GM23248 (cell line): ENCODE measurements around the gene MCM3. TPM values are rescaled to one million over a fixed set of nuclear protein-coding genes. Genes with fewer than 3 reads are reported as not detected.

ENCODE experiments used
- DNase-seq: peaks from one replicate; pipeline ENCODE4 v3.0.0-alpha.2; 2015
- H2AFZ ChIP-seq: fragments of 200-600 bp; sonication (generic); 2 replicates; pipeline ENCODE4 v1.6.1; 2016; ENCODE audit warnings: antibody characterized with exemption
- H3F3A ChIP-seq: fragments of 200-600 bp; sonication (generic); 2 replicates; pipeline ENCODE4 v1.6.1; 2016; ENCODE audit warnings: mild to moderate bottlenecking, antibody characterized with exemption, mixed run types; ENCODE audit not compliant: insufficient read depth
- H3K27ac ChIP-seq: fragments of 200-600 bp; sonication (generic); 2 replicates; pipeline ENCODE4 v1.5.1; 2016; ENCODE audit warnings: mild to moderate bottlenecking
- H3K27me3 ChIP-seq: fragments of 200-600 bp; sonication (generic); replicated peaks from 2 replicates; pipeline ENCODE4 v1.6.1; 2016; ENCODE audit warnings: mild to moderate bottlenecking; ENCODE audit not compliant: insufficient read depth
- H3K36me3 ChIP-seq: fragments of 200-600 bp; sonication (generic); 2 replicates; pipeline ENCODE4 v1.6.1; 2016; ENCODE audit warnings: low read depth, mild to moderate bottlenecking
- H3K4me1 ChIP-seq: fragments of 200-600 bp; sonication (generic); 2 replicates; pipeline ENCODE4 v1.6.1; 2016; ENCODE audit warnings: mild to moderate bottlenecking; ENCODE audit not compliant: insufficient read depth
- H3K4me2 ChIP-seq: fragments of 200-600 bp; sonication (generic); one replicate; pipeline ENCODE4 v1.6.1; 2016; ENCODE audit warnings: mild to moderate bottlenecking; ENCODE audit not compliant: unreplicated experiment
- H3K4me3 ChIP-seq: fragments of 200-600 bp; sonication (generic); 2 replicates; pipeline ENCODE4 v1.5.1; 2016; ENCODE audit warnings: mild to moderate bottlenecking
- H3K79me2 ChIP-seq: fragments of 200-600 bp; sonication (generic); 2 replicates; pipeline ENCODE4 v1.6.1; 2016; ENCODE audit warnings: mild to moderate bottlenecking; ENCODE audit not compliant: insufficient read depth
- H3K9ac ChIP-seq: fragments of 200-600 bp; sonication (generic); 2 replicates; pipeline ENCODE4 v1.6.1; 2016; ENCODE audit warnings: mild to moderate bottlenecking
- H3K9me2 ChIP-seq: fragments of 200-600 bp; sonication (generic); 2 replicates; pipeline ENCODE4 v1.6.1; 2016; ENCODE audit warnings: mixed run types, mild to moderate bottlenecking, moderate library complexity; ENCODE audit not compliant: insufficient read depth
- H3K9me3 ChIP-seq: fragments of 200-600 bp; sonication (generic); one replicate; pipeline ENCODE4 v1.6.1; 2017; ENCODE audit warnings: low read depth
- H4K20me1 ChIP-seq: fragments of 200-600 bp; sonication (generic); 2 replicates; pipeline ENCODE4 v1.6.0; 2016; ENCODE audit not compliant: insufficient read depth
- EZH2 ChIP-seq: fragments of 200-600 bp; sonication (generic); IDR thresholded peaks from 2 replicates; pipeline ENCODE4 v1.6.1; 2018; ENCODE audit warnings: antibody characterized with exemption, mild to moderate bottlenecking; ENCODE audit not compliant: insufficient read depth, poor library complexity, severe bottlenecking
- EZH2phosphoT487 ChIP-seq: fragments of 200-600 bp; sonication (generic); IDR thresholded peaks from 2 replicates; pipeline ENCODE4 v1.6.1; 2018; ENCODE audit warnings: antibody characterized with exemption, moderate library complexity, mild to moderate bottlenecking, low read depth; ENCODE audit not compliant: insufficient read depth
- WGBS, 2 experiments: methylation state at CpG; one replicate each; pipeline ENCODE4 v1.1.6; 2015 to 2017; ENCODE audit warnings: low lambda C conversion rate in 2 of 2, low coverage in 1 of 2; ENCODE audit errors: missing lambda C conversion rate in 2 of 2; 5-methylcytosine and 5-hydroxymethylcytosine counted together
- in situ Hi-C: fragments of 300-500 bp; cut with MboI; formaldehyde crosslinking; loops from 2 replicates; pipeline ENCODE4 v1.15.0; 2020
- polyA plus RNA-seq: library from polyadenylated mRNA; unstranded; fragments of >200 nt; fragmentation: Nextera tagmentation; extraction: Ambion mirVana; gene quantifications from 2 replicates; pipeline ENCODE4 v1.2.1, GENCODE V29; 2016
- total RNA-seq: library from RNA; depleted of rRNA; stranded (reverse); fragments of >200 nt; shearing (Covaris generic); gene quantifications from 2 replicates; pipeline ENCODE4 v1.2.3, GENCODE V29; 2014

MCM3 gene
- total and polyA plus RNA-seq, 2 experiments from 2014 or later: 29.8 to 41.8 TPM

DNA sequence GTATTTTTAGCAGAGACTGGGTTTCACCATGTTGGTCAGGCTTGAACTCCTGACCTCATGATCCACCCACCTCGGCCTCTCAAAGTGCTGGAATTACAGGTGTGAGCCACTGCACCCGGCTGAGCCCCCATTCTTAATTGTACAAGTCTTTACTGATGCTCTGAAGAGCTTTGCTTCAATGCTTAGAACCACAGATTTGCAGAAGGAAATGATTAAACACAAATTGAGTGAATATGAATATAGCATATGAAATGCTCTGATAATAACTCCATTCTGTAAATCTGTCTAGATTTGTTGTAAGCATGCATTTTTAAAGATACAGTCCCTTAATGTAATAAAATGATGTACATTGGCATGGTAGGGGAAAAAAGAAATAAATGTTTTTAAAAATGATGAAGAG lies 4.3 kb upstream of the MCM3 start:
- TF ChIP-seq EZH2phosphoT487: no peak
- no peak for TF ChIP-seq EZH2
- 4 to 15% methylated on average over 2 of the region's 2 CpGs for WGBS, 2 experiments

GRCh38 chr6:52288216-52288615 lies 3.7 kb upstream of the MCM3 start:
- no peak overlapping the region for H3K27ac ChIP-seq
- DNase-seq: no peak
- H3K4me3 ChIP-seq: no peak overlapping the region
- WGBS, 2 experiments: 84 to 85% methylated on average over 7 of the region's 7 CpGs
- no peak overlapping the region for H2AFZ ChIP-seq
- in situ Hi-C loops: no loop called here
- peaks cover 9% of the 10 kb centered on the region; the same call in 1 of the 2 replicates for H3K4me1 ChIP-seq
- H4K20me1 ChIP-seq: no peaks in the 10 kb centered on the region
- H3K36me3 ChIP-seq: no peaks in the 10 kb centered on the region
- no peak overlapping the region for H3K4me2 ChIP-seq
- H3K27me3 ChIP-seq: no peaks in the 10 kb centered on the region
- no peak overlapping the region for H3K9ac ChIP-seq
- no peaks in the 10 kb centered on the region for H3K9me3 ChIP-seq
- TF ChIP-seq EZH2phosphoT487 (no peak), EZH2 (no peak)
- peaks cover 18% of the 10 kb centered on the region for H3F3A ChIP-seq
- peaks cover 12% of the 10 kb centered on the region for H3K79me2 ChIP-seq
- H3K9me2 ChIP-seq: no peaks in the 10 kb centered on the region

More for the DNA sequence above, 4.3 kb upstream of the MCM3 start:
- Histone ChIP-seq H3K4me3 (no peak overlapping the region), H3K27me3 (no peaks in the 10 kb centered on the region), H3K9ac (no peak overlapping the region), H2AFZ (no peak overlapping the region), H3K79me2 (peaks cover 5% of the 10 kb centered on the region), H3K4me1 (peaks cover 9% of the 10 kb centered on the region; the same call in 1 of the 2 replicates), H3F3A (peaks cover 18% of the 10 kb centered on the region), H3K36me3 (no peaks in the 10 kb centered on the region), H4K20me1 (no peaks in the 10 kb centered on the region), H3K4me2 (no peak overlapping the region), H3K9me3 (no peaks in the 10 kb centered on the region), H3K27ac (no peak overlapping the region), H3K9me2 (no peaks in the 10 kb centered on the region)
- DNase-seq: no peak
- in situ Hi-C loops: no loop called here

DNA sequence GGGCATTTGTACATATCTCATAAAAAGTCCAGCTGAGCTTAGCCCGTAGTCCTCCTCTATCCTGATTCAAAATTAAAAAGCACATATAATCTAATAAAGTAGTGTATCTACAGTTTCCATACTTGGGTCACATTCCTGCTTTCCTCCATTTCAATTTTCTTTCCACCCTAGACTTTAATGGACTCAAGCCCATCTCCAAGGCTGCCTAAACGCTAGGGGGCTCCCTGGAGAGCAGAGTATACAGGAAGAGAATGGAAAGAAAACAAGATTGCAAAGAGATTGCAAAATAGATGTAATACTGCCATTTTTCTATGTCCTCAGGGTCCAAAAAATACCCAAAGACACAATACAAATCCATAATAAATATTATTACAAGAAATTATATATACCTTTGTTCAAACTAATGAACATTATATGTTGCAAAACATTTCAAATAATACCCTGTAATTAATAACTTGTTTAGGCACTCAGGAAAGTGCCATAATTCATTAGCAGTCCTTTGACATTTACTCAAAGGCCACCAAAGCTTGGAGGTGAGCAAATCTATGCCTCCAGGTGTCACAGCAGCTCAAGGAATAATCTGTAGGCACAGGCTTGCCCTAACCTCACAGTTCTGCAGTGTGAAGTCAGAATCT lies 2.4 kb upstream of the MCM3 start:
- H3K4me1 ChIP-seq: peaks cover 9% of the 10 kb centered on the region; the same call in 1 of the 2 replicates
- no peak overlapping the region for H3K4me2 ChIP-seq
- H3K27ac ChIP-seq: no peak overlapping the region
- DNase-seq: peak; percentile 82
- no peaks in the 10 kb centered on the region for H3K9me2 ChIP-seq
- H2AFZ ChIP-seq: peak overlapping the region; percentile 95
- whole genome bisulfite sequencing, 2 experiments: 11 to 16% methylated on average over 2 of the region's 2 CpGs
- H3K4me3 ChIP-seq: no peak overlapping the region
- no peaks in the 10 kb centered on the region for H4K20me1 ChIP-seq
- TF ChIP-seq EZH2phosphoT487: no peak
- no peak for TF ChIP-seq EZH2
- peaks cover 22% of the 10 kb centered on the region for H3K79me2 ChIP-seq
- no peaks in the 10 kb centered on the region for H3K27me3 ChIP-seq
- in situ Hi-C loops: no loop called here
- no peak overlapping the region for H3K9ac ChIP-seq
- 0 out of 2 replicates have a peak, but pooled peaks cover 6% of the 10 kb centered on the region for H3K36me3 ChIP-seq
- no peaks in the 10 kb centered on the region for H3K9me3 ChIP-seq
- H3F3A ChIP-seq: peaks cover 18% of the 10 kb centered on the region

DNA sequence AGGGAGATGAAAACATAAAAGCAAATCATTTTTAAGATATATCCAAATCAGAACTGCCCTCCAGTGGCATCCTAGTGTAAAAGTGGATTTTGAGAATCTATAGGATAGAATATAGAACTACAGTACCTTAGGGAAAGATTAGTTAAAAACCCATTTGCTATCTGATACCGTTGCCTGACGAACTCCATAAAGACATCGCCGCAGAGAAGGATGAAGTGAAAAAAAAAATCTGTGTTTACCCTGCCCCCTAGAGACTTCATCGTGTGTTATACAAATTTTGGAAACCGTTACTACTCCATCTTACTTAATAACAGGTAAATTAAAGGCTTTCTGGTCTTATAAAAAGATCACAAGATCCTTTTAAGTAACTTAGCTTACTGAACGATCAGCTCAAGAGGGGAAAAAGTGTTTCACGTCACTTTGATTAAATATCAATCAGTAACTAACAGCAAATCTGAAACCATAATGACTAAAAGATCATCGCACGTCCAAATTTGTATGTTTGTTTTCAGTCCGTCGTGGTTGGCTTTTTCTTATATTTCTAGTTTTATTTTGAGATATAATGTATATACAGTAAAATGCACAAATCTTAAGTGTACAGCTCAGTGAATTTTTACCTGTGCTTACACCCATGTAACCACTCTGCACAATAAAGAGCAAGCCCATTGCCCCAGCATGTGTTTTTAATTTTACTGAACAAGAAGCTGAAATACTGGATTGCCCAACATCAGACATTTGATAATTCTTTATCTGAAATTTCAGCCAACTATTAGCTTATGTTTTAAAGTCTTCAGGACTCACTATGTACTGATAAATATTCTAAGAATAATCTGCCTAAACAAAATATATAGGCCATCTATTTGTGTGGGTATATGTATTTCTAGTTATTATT lies 881 bp upstream of the MCM3 start:
- Histone ChIP-seq H3K9me2 (no peaks in the 10 kb centered on the region), H3K79me2 (peaks cover 24% of the 10 kb centered on the region), H3K9ac (peak overlapping the region; percentile 66), H2AFZ (peak overlapping the region; percentile 95), H3K9me3 (no peaks in the 10 kb centered on the region), H3K27me3 (no peaks in the 10 kb centered on the region), H3K4me1 (peaks cover 9% of the 10 kb centered on the region; the same call in 1 of the 2 replicates), H4K20me1 (no peaks in the 10 kb centered on the region), H3K36me3 (peaks cover 19% of the 10 kb centered on the region), H3K4me2 (peak overlapping the region; percentile 88), H3F3A (peaks cover 18% of the 10 kb centered on the region), H3K27ac (peak overlapping the region; percentile 40), H3K4me3 (peak overlapping the region; percentile 81)
- in situ Hi-C loops: no loop called here
- peak; percentile 59 for DNase-seq
- 1% methylated on average over 12 of the region's 12 CpGs for WGBS, 2 experiments
- no peak for TF ChIP-seq EZH2phosphoT487
- TF ChIP-seq EZH2: no peak
